SKM-1 treated with dmso at 0.1 percent for 144 hours (cell line): ENCODE results near the gene ZNF777.
"Not testable (repeated sequence)": the region's sequence is repeated elsewhere in the genome, so short reads cannot be mapped to it uniquely, and the experiment has no call there.

Experiments used
- DNase-seq: peaks from one replicate; lab custom pipeline; 2025; ENCODE audit not compliant: unreplicated experiment; lab: John Stamatoyannopoulos, UW

ZNF777 gene

GRCh38 chr7:149420006-149420405, 40.9 kb downstream of the ZNF777 start:
- DNase-seq, result no peak

- DNase-seq, result no peak
Measured at GRCh38 chr7:149415391-149416071, 45.3 kb downstream of the ZNF777 start.

GRCh38 chr7:149414745-149415390, 46.0 kb downstream of the ZNF777 start:
- no peak for DNase-seq

- DNase-seq, result no peak
Measured at GRCh38 chr7:149414171-149414570, 46.7 kb downstream of the ZNF777 start.

GRCh38 chr7:149413083-149413482, 47.8 kb downstream of the ZNF777 start:
- not testable (repeated sequence) for DNase-seq

GRCh38 chr7:149409895-149410294, 51.0 kb downstream of the ZNF777 start:
- DNase-seq, result no peak

- no peak for DNase-seq
Measured at GRCh38 chr7:149404825-149405224, 56.0 kb downstream of the ZNF777 start.

GRCh38 chr7:149404396-149404795, 56.5 kb downstream of the ZNF777 start:
- DNase-seq, result no peak

GRCh38 chr7:149398195-149398820, 62.6 kb downstream of the ZNF777 start:
- DNase-seq, result no peak

- no peak for DNase-seq
Measured at GRCh38 chr7:149397470-149398043, 63.3 kb downstream of the ZNF777 start.

GRCh38 chr7:149388550-149389335, 72.1 kb downstream of the ZNF777 start:
- not testable (repeated sequence) for DNase-seq

- not testable (repeated sequence) for DNase-seq
Measured at GRCh38 chr7:149386514-149386913, 74.3 kb downstream of the ZNF777 start.

GRCh38 chr7:149385195-149385950, 75.5 kb downstream of the ZNF777 start:
- DNase-seq, result no peak
